ENCODE data around the gene SH3BP1.
A peak's percentile ranks its signal among the peaks of the same experiment; 100 is the strongest.

- TF ChIP-seq CBX2 (IDR thresholded peaks at IDR 0.05; ENCODE audit: low read depth, low read length) (no peak), CBX2 (CRISPR knock-in tag; IDR thresholded peaks at IDR 0.05; ENCODE audit: low read depth) (no peak), GZF1 (CRISPR knock-in tag; IDR thresholded peaks at IDR 0.05) (no peak), ZNF557 (CRISPR knock-in tag; IDR thresholded peaks at IDR 0.05) (no peak), FOSL1 (CRISPR knock-in tag; IDR thresholded peaks at IDR 0.05; ENCODE audit: borderline replicate concordance) (no peak), ZNF280D (CRISPR knock-in tag; IDR thresholded peaks at IDR 0.05) (peak; percentile 79), POLR2AphosphoS5 (IDR thresholded peaks at IDR 0.05; ENCODE audit: low read depth, low read length) (peak; percentile 20; the same call in 1 of the 2 replicates), ZFP1 (CRISPR knock-in tag; IDR thresholded peaks at IDR 0.05) (0 out of 2 replicates have a peak, but pooled peaks have one; percentile 55), ZHX1 (CRISPR knock-in tag; IDR thresholded peaks at IDR 0.05; ENCODE audit: low read depth) (0 out of 2 replicates have a peak, but pooled peaks have one; percentile 25)
Measured at GRCh38 chr22:37608477-37609239, 30.8 kb upstream of the SH3BP1 start, which contains the start of gene GGA1.

All from HepG2 (cell line).